GM12892 (cell line): Measurements from ENCODE around the gene SEPTIN1.
A peak's percentile ranks its signal among the peaks of the same experiment; 100 is the strongest.
"Not testable (repeated sequence)": the region's sequence is repeated elsewhere in the genome, so short reads cannot be mapped to it uniquely, and the experiment has no call there.

Experiments used
- DNase-seq: peaks from one replicate; pipeline ENCODE4 v3.0.0; 2011; ENCODE audit not compliant: insufficient read length
- FAIRE-seq: peaks from 2 replicates; lab custom pipeline; 2011; peaks lifted over from hg19 to GRCh38; lab: Jason Lieb, UNC
- POLR2A ChIP-seq: IDR thresholded peaks from 2 replicates; pipeline ENCODE4 v1.6.1; 2011; ENCODE audit warnings: low read depth, low read length, control low read depth
- POLR2AphosphoS5 ChIP-seq: IDR thresholded peaks from 2 replicates; pipeline ENCODE4 v1.6.1; 2011; ENCODE audit warnings: low read depth, low read length, control low read depth
- TAF1 ChIP-seq: IDR thresholded peaks from 2 replicates; pipeline ENCODE4 v1.6.1; 2011; ENCODE audit warnings: low read depth, mild to moderate bottlenecking, control low read depth, low read length, borderline replicate concordance

The SEPTIN1 gene

GRCh38 chr16:30352488-30353401 is 29.6 kb downstream of the SEPTIN1 start:
- TF ChIP-seq POLR2A (no peak), POLR2AphosphoS5 (no peak), TAF1 (no peak)
- no peak for DNase-seq
- no peak for FAIRE-seq

- DNase-seq (no peak), FAIRE-seq (no peak)
- TF ChIP-seq TAF1: no peak
- no peak for TF ChIP-seq POLR2AphosphoS5
- no peak for TF ChIP-seq POLR2A
Observed at GRCh38 chr16:30351586-30352419, 30.6 kb downstream of the SEPTIN1 start.

DNA sequence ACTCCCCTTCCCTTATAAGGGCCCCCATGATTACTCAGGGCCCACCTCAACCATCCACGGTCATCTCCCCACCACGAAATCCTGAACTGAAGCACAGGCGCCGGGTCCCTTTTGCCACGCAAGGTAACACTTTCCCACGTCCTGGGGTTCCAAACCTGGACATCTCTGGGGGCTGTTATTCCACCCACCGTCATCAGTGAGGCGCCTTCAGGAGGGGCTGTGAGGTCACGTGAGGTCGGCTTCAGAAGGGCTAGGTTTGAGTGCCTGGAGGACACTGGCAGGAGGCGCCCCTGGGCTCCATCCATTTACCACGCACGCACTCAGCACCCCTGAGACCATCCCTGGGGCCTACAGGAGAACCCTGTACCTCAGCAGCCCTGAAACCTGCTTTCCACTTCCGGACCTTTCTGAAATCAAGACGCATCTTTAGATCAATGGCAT is 31.3 kb downstream of the SEPTIN1 start:
- no peak for TF ChIP-seq POLR2AphosphoS5
- no peak for TF ChIP-seq TAF1
- no peak for TF ChIP-seq POLR2A
- FAIRE-seq (no peak), DNase-seq (no peak)

DNA sequence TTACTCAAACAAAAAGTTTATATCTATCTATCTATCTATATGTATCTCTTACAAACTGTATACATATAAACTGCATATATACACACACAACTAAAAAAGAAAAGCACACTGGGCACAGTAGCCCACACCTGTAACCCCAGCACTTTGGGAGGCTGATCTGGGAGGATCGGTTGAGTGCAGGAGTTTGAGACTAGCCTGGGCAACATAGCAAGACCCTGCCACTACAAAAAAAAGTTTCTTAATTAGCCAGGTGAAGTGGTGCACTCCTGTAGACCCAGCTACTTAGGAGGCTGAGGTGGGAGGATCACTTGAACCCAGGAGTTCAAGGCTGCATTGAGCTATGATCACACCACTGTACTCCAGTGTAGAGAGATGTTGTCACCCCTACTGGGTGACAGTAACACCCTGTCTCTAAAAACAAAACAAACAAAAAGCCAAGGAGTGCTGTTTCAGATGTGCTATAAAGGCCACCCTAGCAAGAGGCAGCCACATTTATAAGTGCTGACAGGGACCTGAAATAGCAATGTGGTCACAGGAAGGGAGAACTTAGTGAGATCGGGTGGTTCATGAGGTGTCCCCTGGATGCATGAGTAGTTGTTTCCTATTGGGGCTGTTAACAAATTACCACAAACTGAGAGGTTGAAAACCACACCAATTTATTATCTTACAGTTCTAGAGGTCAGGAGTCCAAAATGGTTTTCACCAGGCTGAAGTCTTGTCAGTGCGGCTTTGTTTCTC is 32.1 kb downstream of the SEPTIN1 start:
- FAIRE-seq (peak; percentile 92), DNase-seq (peak; percentile 46)
- no peak; the same call in 1 of the 2 replicates for TF ChIP-seq POLR2AphosphoS5
- no peak for TF ChIP-seq POLR2A
- no peak for TF ChIP-seq TAF1

GRCh38 chr16:30349675-30350074 is 32.7 kb downstream of the SEPTIN1 start:
- no peak for FAIRE-seq
- TF ChIP-seq POLR2AphosphoS5: no peak
- DNase-seq: no peak

GRCh38 chr16:30348929-30349328 is 33.4 kb downstream of the SEPTIN1 start:
- no peak for FAIRE-seq
- no peak for DNase-seq

DNA sequence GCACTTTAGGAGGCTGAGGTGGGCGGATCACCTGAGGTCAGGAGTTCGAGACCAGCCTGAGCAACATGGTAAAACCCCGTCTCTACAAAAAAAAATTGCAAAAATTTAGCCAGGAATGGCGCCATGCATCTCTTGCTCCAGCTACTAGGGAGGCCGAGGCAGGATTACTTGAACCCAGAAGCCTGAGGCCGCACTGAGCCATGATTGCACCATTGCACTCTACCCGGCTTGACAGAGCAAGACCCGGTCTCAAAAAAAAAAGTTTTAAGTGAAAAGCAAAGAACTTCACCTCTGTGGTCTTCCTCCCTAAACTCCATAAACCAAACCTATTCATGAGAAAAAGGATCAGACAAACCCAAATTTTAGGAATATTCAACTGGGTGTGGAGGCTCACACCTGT is 34.2 kb downstream of the SEPTIN1 start:
- no peak for DNase-seq
- TF ChIP-seq POLR2A: no peak
- TF ChIP-seq TAF1: no peak
- TF ChIP-seq POLR2AphosphoS5: no peak
- no peak for FAIRE-seq

More at GRCh38 chr16:30348929-30349328, 33.4 kb downstream of the SEPTIN1 start:
- TF ChIP-seq POLR2AphosphoS5: no peak
- TF ChIP-seq TAF1: no peak
- TF ChIP-seq POLR2A: no peak

DNA sequence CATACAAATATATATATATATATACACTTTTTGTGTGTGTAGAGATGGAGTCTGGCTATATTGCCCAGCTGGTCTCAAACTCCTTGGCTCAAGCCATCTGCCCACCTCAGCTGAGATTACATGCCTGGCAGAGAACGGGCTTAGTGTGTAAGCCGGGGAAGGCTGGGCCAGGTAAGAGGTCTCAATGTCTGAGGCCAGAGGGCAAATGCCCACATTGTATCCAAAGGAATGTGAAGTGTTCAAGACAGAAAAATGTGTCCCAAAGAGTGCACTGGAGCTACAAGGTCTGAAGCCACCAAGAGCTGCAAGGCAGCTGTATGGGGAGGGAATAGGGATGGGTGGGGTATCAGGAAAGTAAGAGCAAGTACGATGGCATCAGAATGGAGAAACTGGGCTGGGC is 36.1 kb downstream of the SEPTIN1 start:
- DNase-seq (no peak), FAIRE-seq (no peak)
- no peak for TF ChIP-seq TAF1

GRCh38 chr16:30343491-30343820 is 38.9 kb downstream of the SEPTIN1 start:
- DNase-seq, FAIRE-seq: not testable (repeated sequence)

GRCh38 chr16:30342751-30343490 is 39.4 kb downstream of the SEPTIN1 start:
- no peak for TF ChIP-seq POLR2AphosphoS5
- no peak for TF ChIP-seq TAF1
- no peak for TF ChIP-seq POLR2A
- DNase-seq (no peak), FAIRE-seq (no peak)

DNA sequence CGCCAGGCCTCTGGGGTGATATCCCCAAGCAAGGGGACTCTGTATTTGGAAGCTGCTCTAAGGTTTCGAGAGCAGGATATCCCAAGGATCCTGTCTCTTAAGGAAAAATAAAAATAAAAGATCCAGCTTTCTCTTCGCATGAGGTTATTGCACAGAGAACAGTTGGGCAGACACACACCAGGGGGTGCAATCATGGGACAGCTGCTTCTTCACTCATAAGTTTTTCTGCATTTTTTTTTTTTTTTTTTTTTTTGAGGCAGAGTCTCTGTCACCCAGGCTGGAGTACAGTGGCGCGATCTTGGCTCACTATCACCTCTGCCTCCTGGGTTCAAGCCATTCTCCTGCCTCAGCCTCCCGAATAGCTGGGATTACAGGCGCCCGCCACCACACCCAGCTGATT is 40.4 kb downstream of the SEPTIN1 start:
- not testable (repeated sequence) for FAIRE-seq, DNase-seq

DNA sequence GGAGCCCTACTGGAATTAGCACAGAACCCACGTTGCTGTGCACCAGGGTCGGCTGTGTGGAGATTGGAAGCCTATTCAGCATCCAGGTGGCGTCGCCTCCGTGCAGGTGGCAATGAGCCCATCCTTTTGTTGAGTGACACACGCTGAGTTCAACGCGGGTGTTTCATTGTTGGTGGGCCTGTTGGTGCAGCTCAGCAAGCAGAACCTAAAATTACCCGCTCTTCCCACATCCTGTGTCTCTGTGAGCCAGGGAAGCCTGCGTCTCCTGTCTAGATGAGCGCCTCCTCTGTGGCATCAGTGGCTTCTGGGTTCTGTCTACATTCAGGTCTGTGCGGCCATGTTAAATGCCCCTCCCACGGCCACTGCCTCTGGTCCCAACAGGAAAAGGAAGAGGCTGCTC is 41.7 kb downstream of the SEPTIN1 start:
- TF ChIP-seq POLR2A (no peak), POLR2AphosphoS5 (no peak), TAF1 (no peak)
- DNase-seq: no peak
- no peak for FAIRE-seq

DNA sequence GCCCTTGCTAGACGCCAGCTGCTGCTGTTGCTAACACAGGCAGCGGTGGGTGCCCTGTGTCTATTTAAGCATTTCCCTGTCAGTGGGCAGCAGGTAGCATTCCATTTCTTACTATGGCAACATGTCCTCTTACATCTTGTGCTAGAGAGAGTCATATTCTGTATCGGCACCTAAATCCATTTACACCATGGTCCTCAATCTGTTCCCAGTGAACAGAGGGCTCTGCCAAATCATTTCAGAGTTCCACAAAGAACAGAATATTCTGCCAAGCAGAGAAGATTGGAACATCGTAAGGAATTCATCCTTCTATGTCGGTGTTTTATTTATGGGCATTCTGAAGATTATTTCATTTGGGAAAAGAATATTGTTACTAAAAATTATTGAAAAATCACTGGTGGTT is 43.6 kb downstream of the SEPTIN1 start:
- not testable (repeated sequence) for FAIRE-seq, DNase-seq

DNA sequence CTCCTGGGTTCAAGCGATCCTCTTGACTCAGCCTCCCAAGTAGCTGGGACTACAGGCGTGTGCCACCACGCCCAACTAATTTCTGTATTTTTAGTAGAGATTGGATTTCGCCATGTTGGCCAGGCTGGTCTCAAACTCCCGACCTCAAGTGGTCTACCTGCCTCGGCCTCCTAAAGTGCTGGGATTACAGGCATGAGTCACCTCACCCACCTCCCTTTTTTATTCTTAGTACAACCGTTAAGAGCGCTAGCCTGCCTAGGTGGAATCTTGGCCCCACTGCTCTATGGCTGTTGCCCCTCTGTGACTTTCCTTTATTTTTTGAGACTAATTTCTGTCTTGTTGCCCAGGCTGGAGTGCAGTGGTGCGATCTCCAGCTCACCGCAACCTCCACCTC is 44.4 kb downstream of the SEPTIN1 start:
- not testable (repeated sequence) for DNase-seq, FAIRE-seq
